Liver (tissue), 3 donors: Measurements from ENCODE around the gene PTPRD.

Experiments used
- FOXA1 ChIP-seq: IDR thresholded peaks from 2 replicates; pipeline ENCODE4 v1.6.1; 2016; ENCODE audit warnings: antibody characterized with exemption
- GABPA ChIP-seq, 2 donors: IDR thresholded peaks in 1 of 2; conservative IDR thresholded peaks in 1 of 2; 2 replicates each; pipeline ENCODE4 v1.6.1; 2016; ENCODE audit warnings: antibody characterized with exemption in 2 of 2, mild to moderate bottlenecking in 1 of 2, moderate library complexity in 1 of 2
- JUND ChIP-seq, 2 donors: IDR thresholded peaks; 2 replicates each; pipeline ENCODE4 v1.6.1; 2016; ENCODE audit warnings: antibody characterized with exemption in 2 of 2
- RAD21 ChIP-seq, 2 donors: IDR thresholded peaks; 2 replicates each; pipeline ENCODE4 v1.6.1; 2016; ENCODE audit warnings: antibody characterized with exemption in 2 of 2, mild to moderate bottlenecking in 2 of 2
- REST ChIP-seq: IDR thresholded peaks from 2 replicates; pipeline ENCODE4 v1.6.1; 2016; ENCODE audit warnings: antibody characterized with exemption, mild to moderate bottlenecking
- RXRA ChIP-seq, 2 donors: IDR thresholded peaks; 2 replicates each; pipeline ENCODE4 v1.6.1; 2017 to 2018; ENCODE audit warnings: antibody characterized with exemption in 2 of 2, mild to moderate bottlenecking in 1 of 2
- SP1 ChIP-seq: IDR thresholded peaks from 2 replicates; pipeline ENCODE4 v1.6.1; 2018; ENCODE audit warnings: antibody characterized with exemption, mild to moderate bottlenecking
- TAF1 ChIP-seq: conservative IDR thresholded peaks from 2 replicates; pipeline ENCODE4 v1.6.1; 2016; ENCODE audit warnings: antibody characterized with exemption, mild to moderate bottlenecking
- YY1 ChIP-seq: IDR thresholded peaks from 2 replicates; pipeline ENCODE4 v1.6.1; 2016; ENCODE audit warnings: antibody characterized with exemption, mild to moderate bottlenecking
- TF ChIP-seq, protein P1 (sequence below): fragments of 150-350 bp; IDR thresholded peaks from 2 replicates; pipeline ENCODE4 v1.5.1; 2017; ENCODE audit warnings: improper control_type of control experiment, low read depth, low read length; ENCODE audit not compliant: missing input control
- TF ChIP-seq, protein P2 (sequence below): IDR thresholded peaks from 2 replicates; pipeline ENCODE4 v1.6.1; 2016; ENCODE audit warnings: antibody characterized with exemption
- TF ChIP-seq, protein P3 (sequence below): IDR thresholded peaks from 2 replicates; pipeline ENCODE4 v1.6.1; 2016; ENCODE audit warnings: antibody characterized with exemption
- donor health status: healthy.
- donor health status: healthy.

- TF ChIP-seq, protein P1, sequence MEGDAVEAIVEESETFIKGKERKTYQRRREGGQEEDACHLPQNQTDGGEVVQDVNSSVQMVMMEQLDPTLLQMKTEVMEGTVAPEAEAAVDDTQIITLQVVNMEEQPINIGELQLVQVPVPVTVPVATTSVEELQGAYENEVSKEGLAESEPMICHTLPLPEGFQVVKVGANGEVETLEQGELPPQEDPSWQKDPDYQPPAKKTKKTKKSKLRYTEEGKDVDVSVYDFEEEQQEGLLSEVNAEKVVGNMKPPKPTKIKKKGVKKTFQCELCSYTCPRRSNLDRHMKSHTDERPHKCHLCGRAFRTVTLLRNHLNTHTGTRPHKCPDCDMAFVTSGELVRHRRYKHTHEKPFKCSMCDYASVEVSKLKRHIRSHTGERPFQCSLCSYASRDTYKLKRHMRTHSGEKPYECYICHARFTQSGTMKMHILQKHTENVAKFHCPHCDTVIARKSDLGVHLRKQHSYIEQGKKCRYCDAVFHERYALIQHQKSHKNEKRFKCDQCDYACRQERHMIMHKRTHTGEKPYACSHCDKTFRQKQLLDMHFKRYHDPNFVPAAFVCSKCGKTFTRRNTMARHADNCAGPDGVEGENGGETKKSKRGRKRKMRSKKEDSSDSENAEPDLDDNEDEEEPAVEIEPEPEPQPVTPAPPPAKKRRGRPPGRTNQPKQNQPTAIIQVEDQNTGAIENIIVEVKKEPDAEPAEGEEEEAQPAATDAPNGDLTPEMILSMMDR = no peak
- TF ChIP-seq TAF1 = no peak
- TF ChIP-seq, protein P2, sequence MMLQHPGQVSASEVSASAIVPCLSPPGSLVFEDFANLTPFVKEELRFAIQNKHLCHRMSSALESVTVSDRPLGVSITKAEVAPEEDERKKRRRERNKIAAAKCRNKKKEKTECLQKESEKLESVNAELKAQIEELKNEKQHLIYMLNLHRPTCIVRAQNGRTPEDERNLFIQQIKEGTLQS = no peak
- no peak for TF ChIP-seq RAD21 (IDR thresholded peaks at IDR 0.05)
- TF ChIP-seq JUND (IDR thresholded peaks at IDR 0.05) = no peak
- TF ChIP-seq, protein P3, sequence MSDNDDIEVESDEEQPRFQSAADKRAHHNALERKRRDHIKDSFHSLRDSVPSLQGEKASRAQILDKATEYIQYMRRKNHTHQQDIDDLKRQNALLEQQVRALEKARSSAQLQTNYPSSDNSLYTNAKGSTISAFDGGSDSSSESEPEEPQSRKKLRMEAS = no peak
- TF ChIP-seq RXRA (IDR thresholded peaks at IDR 0.05) = no peak
- TF ChIP-seq REST = no peak
- no peak for TF ChIP-seq YY1
- TF ChIP-seq GABPA (IDR thresholded peaks at IDR 0.05 in 1 of 2, conservative IDR thresholded peaks at IDR 0.05 in 1 of 2) = no peak
- TF ChIP-seq SP1 = no peak
- TF ChIP-seq FOXA1 = no peak
Measured at GRCh38 chr9:10604927-10605326, 7.9 kb downstream of the PTPRD start.
